ENCODE measurements around the gene IQCE.

The IQCE gene

GRCh38 chr7:2637066-2637471 is 78.3 kb downstream of the IQCE start:
- no peak for DNase-seq

- DNase-seq: no peak
Observed at GRCh38 chr7:2637505-2638223, 78.9 kb downstream of the IQCE start.

GRCh38 chr7:2638224-2638991 is 79.6 kb downstream of the IQCE start:
- no peak for DNase-seq

GRCh38 chr7:2639181-2639681 is 80.5 kb downstream of the IQCE start:
- no peak for DNase-seq

GRCh38 chr7:2639695-2640481 is 81.1 kb downstream of the IQCE start:
- no peak for DNase-seq

GRCh38 chr7:2640482-2640830 is 81.7 kb downstream of the IQCE start:
- DNase-seq: no peak

GRCh38 chr7:2640846-2641316 is 82.1 kb downstream of the IQCE start:
- no peak for DNase-seq

- DNase-seq: peak; percentile 95
Observed at GRCh38 chr7:2641406-2642393, 82.9 kb downstream of the IQCE start.

- no peak for DNase-seq
Observed at GRCh38 chr7:2643386-2644219, 84.8 kb downstream of the IQCE start.

GRCh38 chr7:2644220-2644561 is 85.4 kb downstream of the IQCE start:
- no peak for DNase-seq

- no peak for DNase-seq
Observed at GRCh38 chr7:2644562-2645273, 85.9 kb downstream of the IQCE start.

- DNase-seq: no peak
Observed at GRCh38 chr7:2645274-2645868, 86.6 kb downstream of the IQCE start.

GRCh38 chr7:2646336-2646679 is 87.5 kb downstream of the IQCE start:
- DNase-seq: no peak

GRCh38 chr7:2646680-2647571 is 88.1 kb downstream of the IQCE start:
- DNase-seq: no peak

- DNase-seq: no peak
Observed at GRCh38 chr7:2647594-2648172, 88.9 kb downstream of the IQCE start.

- no peak for DNase-seq
Observed at GRCh38 chr7:2649139-2649838, 90.5 kb downstream of the IQCE start.

- no peak for DNase-seq
Observed at GRCh38 chr7:2649991-2650390, 91.2 kb downstream of the IQCE start.

GRCh38 chr7:2650451-2650850 is 91.7 kb downstream of the IQCE start:
- DNase-seq: no peak

Data from SHP77 treated with DMSO at 0.1 percent for 48 hours (cell line).